Fibroblast of skin of abdomen (primary cell): Measurements from ENCODE around the gene TOR2A.
A peak's percentile ranks its signal among the peaks of the same experiment; 100 is the strongest.

Experiments
- DNase-seq: peaks from one replicate; pipeline ENCODE4 v3.0.0-alpha.2; 2013

Gene TOR2A

GRCh38 chr9:127716412-127716811 is 18.7 kb downstream of the TOR2A start:
- DNase-seq = no peak

GRCh38 chr9:127715470-127716337 is 19.4 kb downstream of the TOR2A start, which contains the start of the genes PTRH1 and TTC16:
PTRH1 (minus strand) TSS chr9:127715663; CDS start chr9:127715639, 24 bp downstream.
TTC16 (plus strand) TSS chr9:127716079; CDS start chr9:127716146, 67 bp downstream.
- DNase-seq = peak; percentile 94

GRCh38 chr9:127714951-127715469 is 20.1 kb downstream of the TOR2A start:
- DNase-seq = no peak

- DNase-seq = no peak
These were observed 20.9 kb downstream of the TOR2A start for GRCh38 chr9:127714020-127714750.

- no peak for DNase-seq
These were observed 22.2 kb downstream of the TOR2A start for GRCh38 chr9:127712867-127713266.

- DNase-seq = no peak
These were observed 22.7 kb downstream of the TOR2A start for GRCh38 chr9:127712371-127712770.

- no peak for DNase-seq
These were observed 23.2 kb downstream of the TOR2A start for GRCh38 chr9:127711831-127712274.

GRCh38 chr9:127711226-127711701 is 23.8 kb downstream of the TOR2A start:
- no peak for DNase-seq

- no peak for DNase-seq
These were observed 24.8 kb downstream of the TOR2A start for GRCh38 chr9:127710204-127710783.

GRCh38 chr9:127708952-127709587 is 26.0 kb downstream of the TOR2A start:
- DNase-seq = no peak

GRCh38 chr9:127707766-127708165 is 27.3 kb downstream of the TOR2A start:
- DNase-seq = no peak

GRCh38 chr9:127706836-127707241 is 28.3 kb downstream of the TOR2A start, which contains the start of gene CFAP157:
CFAP157 (plus strand) TSS chr9:127706988; CDS start chr9:127707032, 44 bp downstream.
- no peak for DNase-seq

GRCh38 chr9:127705577-127706379 is 29.3 kb downstream of the TOR2A start:
- DNase-seq = no peak

GRCh38 chr9:127703289-127703946 is 31.7 kb downstream of the TOR2A start:
- no peak for DNase-seq

GRCh38 chr9:127700594-127701255 is 34.4 kb downstream of the TOR2A start:
- DNase-seq = no peak

GRCh38 chr9:127700140-127700539 is 35.0 kb downstream of the TOR2A start:
- no peak for DNase-seq

- peak; percentile 96 for DNase-seq
These were observed 36.0 kb downstream of the TOR2A start for GRCh38 chr9:127698985-127699670.

GRCh38 chr9:127698386-127698785 is 36.7 kb downstream of the TOR2A start:
- no peak for DNase-seq

GRCh38 chr9:127697575-127697974 is 37.5 kb downstream of the TOR2A start:
- DNase-seq = no peak
